ENCODE measurements around the gene CCDC92.

DNA sequence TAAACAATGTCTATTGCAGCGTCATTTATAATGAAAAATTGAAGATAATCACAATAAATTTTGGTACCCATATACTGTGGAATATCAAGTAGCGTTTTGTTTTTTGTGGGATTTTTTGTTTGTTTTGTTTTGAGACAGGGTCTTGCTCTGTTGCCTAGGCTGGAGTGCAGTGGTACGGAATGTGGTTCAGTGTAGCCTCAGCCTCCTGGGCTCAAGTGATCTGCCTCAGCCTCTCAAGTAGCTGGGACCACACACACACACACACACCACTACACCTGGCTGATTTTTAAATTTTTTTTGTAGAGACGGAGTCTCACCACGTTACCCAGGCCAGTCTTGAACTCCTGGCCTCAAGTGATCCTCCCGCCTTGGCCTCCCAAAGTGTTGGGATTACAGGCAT, 6.9 kb upstream of the CCDC92 start:
- TF ChIP-seq, protein P1, sequence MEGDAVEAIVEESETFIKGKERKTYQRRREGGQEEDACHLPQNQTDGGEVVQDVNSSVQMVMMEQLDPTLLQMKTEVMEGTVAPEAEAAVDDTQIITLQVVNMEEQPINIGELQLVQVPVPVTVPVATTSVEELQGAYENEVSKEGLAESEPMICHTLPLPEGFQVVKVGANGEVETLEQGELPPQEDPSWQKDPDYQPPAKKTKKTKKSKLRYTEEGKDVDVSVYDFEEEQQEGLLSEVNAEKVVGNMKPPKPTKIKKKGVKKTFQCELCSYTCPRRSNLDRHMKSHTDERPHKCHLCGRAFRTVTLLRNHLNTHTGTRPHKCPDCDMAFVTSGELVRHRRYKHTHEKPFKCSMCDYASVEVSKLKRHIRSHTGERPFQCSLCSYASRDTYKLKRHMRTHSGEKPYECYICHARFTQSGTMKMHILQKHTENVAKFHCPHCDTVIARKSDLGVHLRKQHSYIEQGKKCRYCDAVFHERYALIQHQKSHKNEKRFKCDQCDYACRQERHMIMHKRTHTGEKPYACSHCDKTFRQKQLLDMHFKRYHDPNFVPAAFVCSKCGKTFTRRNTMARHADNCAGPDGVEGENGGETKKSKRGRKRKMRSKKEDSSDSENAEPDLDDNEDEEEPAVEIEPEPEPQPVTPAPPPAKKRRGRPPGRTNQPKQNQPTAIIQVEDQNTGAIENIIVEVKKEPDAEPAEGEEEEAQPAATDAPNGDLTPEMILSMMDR (IDR thresholded peaks at IDR 0.05), result no peak
- TF ChIP-seq POLR2A (IDR thresholded peaks at IDR 0.05), result no peak

Measured in testis (tissue), 2 donors.